ENCODE data around the gene BYSL. TPM values are rescaled to one million over a fixed set of nuclear protein-coding genes. Genes with fewer than 3 reads are reported as not detected.

The BYSL gene
- total and polyA plus RNA-seq, 8 donors: 12.6 to 24.9 (median 23.6) TPM

DNA sequence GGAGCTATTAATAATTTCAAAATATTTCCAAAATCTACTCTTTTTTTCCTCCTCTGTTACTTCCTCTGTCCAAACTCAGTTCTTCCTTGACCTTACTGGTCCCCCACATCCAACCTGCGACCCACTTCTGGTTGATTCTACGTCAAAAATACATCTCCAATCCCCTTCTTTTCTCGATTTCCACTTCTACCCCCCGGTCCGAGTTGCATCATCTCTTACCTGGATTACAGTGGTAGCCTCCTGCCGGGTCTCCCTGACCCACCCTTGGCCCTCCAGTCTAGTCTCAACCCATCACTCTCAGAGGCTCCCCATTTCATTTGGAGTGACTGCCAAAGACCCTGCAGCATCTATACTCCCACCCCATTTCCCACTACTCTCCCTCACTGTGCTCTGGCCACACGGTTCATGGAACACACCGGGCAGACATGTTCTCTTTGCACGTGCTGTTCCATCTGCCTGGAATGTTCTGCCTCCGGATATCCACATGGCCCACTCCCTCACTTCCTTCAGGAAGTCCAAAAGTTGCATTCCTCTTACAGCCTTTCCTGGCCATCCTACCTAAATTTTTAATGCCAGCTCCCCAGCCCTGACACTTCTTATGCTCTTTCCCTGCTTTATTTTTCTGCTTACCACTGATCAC lies 26.4 kb downstream of the BYSL start:
- ATAC-seq (no peak), DNase-seq (no peak)
- intact Hi-C loops (cut with DNase I): no loop called here
- Histone ChIP-seq H3K27me3 (no peaks in the 10 kb centered on the region), H3K27ac (peak overlapping the region in 1 of 2 donors; percentile 7), H3K9me3 (no peaks in the 10 kb centered on the region), H3K4me1 (peaks cover 0 to 18% of the 10 kb centered on the region in 2 donors), H3K4me3 (no peak overlapping the region), H3K36me3 (no peaks in the 10 kb centered on the region)
- no peak for TF ChIP-seq CTCF (IDR thresholded peaks at IDR 0.05)

DNA sequence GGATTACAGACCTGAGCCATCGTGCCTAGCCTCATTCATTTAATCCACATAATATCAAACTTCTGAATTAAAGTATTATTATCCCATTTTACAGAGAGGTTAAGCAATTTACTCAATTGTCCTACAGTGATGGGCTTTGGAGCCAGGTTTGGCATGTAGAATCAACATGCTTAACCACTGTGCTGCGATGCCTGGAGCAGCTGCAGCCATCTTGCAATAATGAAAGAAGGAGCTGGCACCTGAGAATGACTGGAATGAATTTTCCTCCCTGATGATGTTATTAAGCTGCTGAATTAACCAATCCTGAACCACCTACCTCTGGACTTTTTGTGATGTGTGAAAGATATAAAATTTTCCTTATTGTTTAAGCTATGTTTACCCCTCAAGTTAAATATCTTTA lies 33.4 kb downstream of the BYSL start:
- Histone ChIP-seq H3K9me3 (no peaks in the 10 kb centered on the region), H3K4me3 (no peak overlapping the region), H3K27ac (no peak overlapping the region), H3K36me3 (no peaks in the 10 kb centered on the region), H3K27me3 (no peaks in the 10 kb centered on the region), H3K4me1 (no peaks in the 10 kb centered on the region)
- intact Hi-C loops (cut with DNase I): no loop called here
- no peak for ATAC-seq
- DNase-seq: no peak
- TF ChIP-seq CTCF (IDR thresholded peaks at IDR 0.05): no peak

GRCh38 chr6:41955412-41955811 lies 34.1 kb downstream of the BYSL start:
- no peaks in the 10 kb centered on the region for H3K4me1 ChIP-seq
- intact Hi-C loops (cut with DNase I): no loop called here
- no peak overlapping the region for H3K4me3 ChIP-seq
- no peak for TF ChIP-seq CTCF (IDR thresholded peaks at IDR 0.05)
- H3K9me3 ChIP-seq: no peaks in the 10 kb centered on the region
- H3K36me3 ChIP-seq: no peaks in the 10 kb centered on the region
- ATAC-seq (no peak), DNase-seq (no peak)
- H3K27ac ChIP-seq: no peak overlapping the region
- H3K27me3 ChIP-seq: no peaks in the 10 kb centered on the region

GRCh38 chr6:41957117-41957516 lies 35.8 kb downstream of the BYSL start:
- Histone ChIP-seq H3K36me3 (no peaks in the 10 kb centered on the region), H3K27me3 (no peaks in the 10 kb centered on the region), H3K9me3 (no peaks in the 10 kb centered on the region), H3K4me3 (no peak overlapping the region), H3K4me1 (peaks cover 0 to 7% of the 10 kb centered on the region in 2 donors), H3K27ac (no peak overlapping the region)
- intact Hi-C loops (cut with DNase I): no loop called here
- DNase-seq: no peak
- no peak for TF ChIP-seq CTCF (IDR thresholded peaks at IDR 0.05)
- no peak for ATAC-seq

DNA sequence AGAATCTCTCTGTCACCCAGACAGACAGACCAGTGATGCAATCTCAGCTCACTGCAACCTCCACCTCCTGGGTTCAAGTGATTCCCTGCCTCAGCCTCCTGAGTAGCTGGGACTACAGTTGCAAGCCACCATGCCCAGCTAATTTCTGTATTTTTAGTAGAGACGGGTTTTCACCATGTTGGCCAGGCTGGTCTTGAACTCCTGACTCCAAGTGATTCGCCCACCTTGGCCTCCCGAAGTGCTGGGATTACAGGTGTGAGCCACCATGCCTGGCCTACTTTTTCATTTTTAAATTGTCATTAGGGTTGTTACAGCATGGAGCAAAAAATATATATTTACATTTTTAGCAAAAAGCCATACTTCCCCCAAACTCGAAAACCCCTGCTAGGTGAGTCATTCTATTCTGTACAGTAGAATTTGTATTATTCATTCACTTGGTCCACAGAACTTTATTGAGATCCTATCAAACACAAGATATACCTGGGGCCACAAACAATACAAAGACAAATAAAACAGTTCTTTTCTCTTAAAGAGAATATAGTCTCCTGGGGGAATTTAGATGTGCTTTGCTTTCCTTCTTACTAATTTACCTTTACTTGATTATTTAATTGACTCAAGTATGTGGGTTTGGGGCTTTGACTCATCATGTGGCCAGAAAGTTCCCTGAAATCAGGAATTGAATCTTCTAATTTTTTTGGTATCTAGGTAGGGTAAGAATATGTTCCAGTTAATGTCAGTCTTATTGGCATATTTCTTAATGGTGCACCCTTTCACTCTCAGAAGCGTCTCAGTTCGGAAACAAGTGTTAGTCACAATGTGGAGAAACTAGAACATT lies 36.9 kb downstream of the BYSL start:
- no peaks in the 10 kb centered on the region for H3K27me3 ChIP-seq
- no peaks in the 10 kb centered on the region for H3K36me3 ChIP-seq
- H3K9me3 ChIP-seq: no peaks in the 10 kb centered on the region
- H3K4me1 ChIP-seq: peaks cover 0 to 7% of the 10 kb centered on the region in 2 donors
- no peak for ATAC-seq
- TF ChIP-seq CTCF (IDR thresholded peaks at IDR 0.05): no peak
- no peak overlapping the region for H3K4me3 ChIP-seq
- no peak for DNase-seq
- intact Hi-C loops (cut with DNase I): no loop called here
- H3K27ac ChIP-seq: no peak overlapping the region

All from left lung (tissue), 10 donors.